ENCODE measurements around the gene YPEL1.

The YPEL1 gene

DNA sequence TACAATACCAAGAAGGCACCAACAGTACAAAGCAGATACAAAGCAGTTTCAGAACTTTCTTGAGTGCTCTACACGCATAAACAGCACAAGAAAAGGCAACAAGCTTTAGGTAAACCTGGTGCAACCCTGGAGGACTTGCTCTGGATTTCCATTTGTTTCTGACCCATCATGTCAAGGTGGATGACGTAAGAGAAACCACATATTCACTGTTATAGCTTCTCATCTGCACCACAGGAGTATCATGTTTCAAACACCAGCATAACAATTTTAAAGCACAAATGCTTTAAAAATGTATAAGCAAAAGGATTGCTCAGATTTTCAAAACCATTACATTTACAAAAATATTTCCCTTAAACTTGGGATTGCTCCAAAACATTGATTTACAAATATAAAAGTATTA is 25.0 kb upstream of the YPEL1 start:
- TF ChIP-seq, protein P1, sequence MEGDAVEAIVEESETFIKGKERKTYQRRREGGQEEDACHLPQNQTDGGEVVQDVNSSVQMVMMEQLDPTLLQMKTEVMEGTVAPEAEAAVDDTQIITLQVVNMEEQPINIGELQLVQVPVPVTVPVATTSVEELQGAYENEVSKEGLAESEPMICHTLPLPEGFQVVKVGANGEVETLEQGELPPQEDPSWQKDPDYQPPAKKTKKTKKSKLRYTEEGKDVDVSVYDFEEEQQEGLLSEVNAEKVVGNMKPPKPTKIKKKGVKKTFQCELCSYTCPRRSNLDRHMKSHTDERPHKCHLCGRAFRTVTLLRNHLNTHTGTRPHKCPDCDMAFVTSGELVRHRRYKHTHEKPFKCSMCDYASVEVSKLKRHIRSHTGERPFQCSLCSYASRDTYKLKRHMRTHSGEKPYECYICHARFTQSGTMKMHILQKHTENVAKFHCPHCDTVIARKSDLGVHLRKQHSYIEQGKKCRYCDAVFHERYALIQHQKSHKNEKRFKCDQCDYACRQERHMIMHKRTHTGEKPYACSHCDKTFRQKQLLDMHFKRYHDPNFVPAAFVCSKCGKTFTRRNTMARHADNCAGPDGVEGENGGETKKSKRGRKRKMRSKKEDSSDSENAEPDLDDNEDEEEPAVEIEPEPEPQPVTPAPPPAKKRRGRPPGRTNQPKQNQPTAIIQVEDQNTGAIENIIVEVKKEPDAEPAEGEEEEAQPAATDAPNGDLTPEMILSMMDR (IDR thresholded peaks at IDR 0.05; ENCODE audit: control insufficient read depth, extremely low read depth, insufficient read depth), result no peak
- no peak for DNase-seq (ENCODE audit: low read depth)
- no peak overlapping the region for H3K4me3 ChIP-seq (ENCODE audit: low read depth, low read length)

DNA sequence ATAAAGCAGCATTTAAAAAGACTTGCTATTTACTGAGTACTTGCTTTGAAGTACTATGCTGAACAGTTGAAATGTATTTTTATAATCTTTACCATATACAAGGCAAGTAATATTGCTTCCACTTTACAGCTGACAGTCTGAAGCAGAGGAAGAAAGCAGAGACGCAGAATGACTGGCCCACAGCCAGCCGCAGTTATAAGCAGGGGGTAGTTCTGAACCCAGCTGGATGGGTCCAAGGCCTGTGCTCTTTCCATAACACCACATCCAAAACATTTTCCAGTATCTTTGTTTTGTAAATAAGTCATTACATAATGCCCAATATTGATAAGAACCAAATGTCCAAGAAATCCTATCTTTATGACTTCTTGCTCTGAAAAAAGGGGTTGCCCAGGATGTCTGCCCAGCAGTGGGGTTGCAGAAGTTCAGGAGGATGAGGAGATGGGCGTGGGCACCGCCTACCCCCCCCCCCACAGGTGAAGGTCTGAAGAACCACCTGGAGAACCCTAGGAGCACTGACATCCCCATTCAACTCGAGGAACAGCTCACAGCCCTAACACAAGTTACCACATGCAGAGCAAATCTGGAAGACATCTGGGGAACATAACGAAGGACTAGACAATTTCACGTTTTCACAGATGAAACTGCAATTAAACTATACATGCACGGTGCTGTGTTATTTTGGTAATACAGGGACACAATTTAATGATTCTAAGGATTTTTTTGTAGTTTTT is 24.2 kb upstream of the YPEL1 start:
- TF ChIP-seq, protein P1 (IDR thresholded peaks at IDR 0.05; ENCODE audit: control insufficient read depth, extremely low read depth, insufficient read depth), result no peak
- H3K4me3 ChIP-seq (ENCODE audit: low read depth, low read length), result no peak overlapping the region
- DNase-seq (ENCODE audit: low read depth), result no peak

DNA sequence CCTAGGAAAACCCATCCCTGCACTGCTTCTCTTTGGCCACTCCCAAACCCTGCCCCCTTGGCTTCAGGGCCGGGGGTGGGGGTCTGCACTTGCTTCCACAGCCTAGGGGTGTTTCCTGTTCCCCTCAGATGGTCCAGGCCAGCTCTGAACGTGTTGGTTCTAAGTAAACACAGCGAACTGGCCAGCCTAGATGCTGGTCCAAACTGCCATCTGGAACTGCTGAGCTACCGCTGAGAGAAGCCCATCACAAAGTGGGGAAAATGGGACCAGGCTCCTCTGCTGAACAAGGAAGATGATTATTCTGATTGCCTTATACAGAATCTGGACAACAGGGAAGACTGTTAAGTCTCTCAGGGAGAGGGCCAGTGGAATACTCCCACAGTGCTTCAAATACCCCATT is 23.5 kb upstream of the YPEL1 start:
- H3K4me3 ChIP-seq (ENCODE audit: low read depth, low read length), result no peak overlapping the region
- DNase-seq (ENCODE audit: low read depth), result no peak
- TF ChIP-seq, protein P1 (IDR thresholded peaks at IDR 0.05; ENCODE audit: control insufficient read depth, extremely low read depth, insufficient read depth), result no peak

DNA sequence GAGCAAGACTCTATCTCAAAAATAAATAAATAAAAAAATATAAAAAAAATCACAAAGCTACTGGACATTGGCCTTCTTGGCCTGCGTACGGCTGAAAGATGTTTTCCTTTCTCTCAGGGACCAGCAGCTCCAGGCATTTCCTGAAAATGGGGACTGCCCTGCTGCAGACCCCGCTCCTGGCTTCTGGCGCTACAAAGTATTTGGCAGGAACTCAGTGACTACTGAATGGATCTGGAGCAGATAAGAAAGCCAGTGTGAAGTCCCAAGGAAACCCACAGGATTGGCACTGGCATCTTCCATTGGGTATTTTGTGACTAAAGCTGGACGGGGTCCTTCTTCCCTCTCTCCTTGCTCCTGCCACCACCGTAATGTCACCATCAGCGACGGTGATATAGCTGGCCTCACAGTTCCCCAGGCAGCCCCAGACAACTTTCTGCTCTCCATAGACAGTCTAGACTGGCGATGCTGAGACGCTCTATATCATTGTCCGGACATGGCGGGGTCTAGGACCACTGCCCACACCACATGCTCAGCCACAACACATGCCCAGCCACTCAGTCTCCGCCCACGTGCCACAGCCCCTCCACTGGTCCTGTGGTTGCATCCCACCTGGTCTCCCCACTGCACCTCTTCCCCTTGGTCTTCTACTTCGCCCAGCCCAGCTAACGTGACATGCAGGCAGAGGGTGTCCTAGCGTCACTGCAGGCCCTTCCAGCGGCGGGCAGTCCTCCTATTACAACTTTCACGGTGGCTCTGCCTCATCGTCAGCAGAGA is 22.7 kb upstream of the YPEL1 start:
- TF ChIP-seq, protein P1 (IDR thresholded peaks at IDR 0.05; ENCODE audit: control insufficient read depth, extremely low read depth, insufficient read depth), result no peak
- DNase-seq (ENCODE audit: low read depth), result no peak
- no peak overlapping the region for H3K4me3 ChIP-seq (ENCODE audit: low read depth, low read length)

DNA sequence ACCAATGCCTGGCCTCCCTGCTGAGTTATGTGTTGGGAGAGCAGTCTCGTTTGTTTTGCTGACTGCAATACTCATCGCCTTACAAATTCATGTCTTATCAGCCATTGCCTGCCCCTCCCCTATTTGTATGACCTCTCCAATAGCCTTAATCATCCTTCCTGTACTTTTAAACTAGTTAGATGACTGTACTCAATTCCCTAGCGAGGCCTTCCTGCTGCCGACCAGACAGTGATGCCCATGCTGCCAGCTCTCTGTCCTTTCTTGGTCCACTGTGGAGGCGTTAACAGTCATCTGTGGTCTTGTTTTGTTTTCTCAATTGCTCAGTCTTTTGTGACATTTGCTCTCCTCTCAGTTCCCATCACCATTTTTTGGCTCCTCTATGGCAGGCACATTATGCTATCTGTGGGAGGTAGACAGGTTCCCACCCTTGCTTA is 20.3 kb upstream of the YPEL1 start:
- no peak overlapping the region for H3K4me3 ChIP-seq (ENCODE audit: low read depth, low read length)
- no peak for DNase-seq (ENCODE audit: low read depth)
- TF ChIP-seq, protein P1 (IDR thresholded peaks at IDR 0.05; ENCODE audit: control insufficient read depth, extremely low read depth, insufficient read depth), result no peak

DNA sequence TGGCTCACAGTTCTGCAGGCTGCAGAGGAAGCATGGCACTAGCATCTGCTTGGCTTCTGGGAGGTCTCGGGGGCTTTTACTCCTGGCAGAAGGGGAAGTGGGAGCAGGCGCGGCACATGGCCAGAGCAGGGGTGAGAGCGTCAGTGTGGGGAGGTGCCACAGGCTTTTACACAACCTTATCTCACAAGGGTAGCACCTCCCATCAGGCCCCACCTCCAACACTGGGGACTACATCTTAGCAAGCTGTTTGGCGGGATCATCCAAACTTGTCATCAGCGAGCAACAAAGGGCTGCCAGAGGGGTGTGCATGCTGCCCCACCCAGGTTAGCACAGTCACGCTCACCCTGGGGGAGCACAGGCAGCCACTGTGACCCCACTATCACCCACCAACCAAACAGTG is 18.9 kb upstream of the YPEL1 start:
- DNase-seq (ENCODE audit: low read depth), result no peak
- no peak overlapping the region for H3K4me3 ChIP-seq (ENCODE audit: low read depth, low read length)
- TF ChIP-seq, protein P1 (IDR thresholded peaks at IDR 0.05; ENCODE audit: control insufficient read depth, extremely low read depth, insufficient read depth), result no peak

Data from LNCaP clone FGC (cell line).